Kidney glomerular epithelial cell (primary cell): ENCODE results near the gene AP1B1.
"Not testable (repeated sequence)": the region's sequence is repeated elsewhere in the genome, so short reads cannot be mapped to it uniquely, and the experiment has no call there.

Source experiments
- DNase-seq: peaks from one replicate; lab custom pipeline; 2025; lab: John Stamatoyannopoulos, UW

The AP1B1 gene

GRCh38 chr22:29387921-29388758 is at the start of gene AP1B1:
Gene AP1B1 (minus strand): TSS chr22:29388570. CDS start chr22:29367243, 21,327 bp downstream.
- peak; percentile 67 for DNase-seq

GRCh38 chr22:29435236-29436136 is 47.1 kb upstream of the AP1B1 start:
- DNase-seq = no peak

GRCh38 chr22:29434288-29434687 is 45.9 kb upstream of the AP1B1 start:
- DNase-seq = no peak

- no peak for DNase-seq
Observed at GRCh38 chr22:29433856-29434255, 45.5 kb upstream of the AP1B1 start.

- no peak for DNase-seq
Observed at GRCh38 chr22:29431986-29432385, 43.6 kb upstream of the AP1B1 start.

GRCh38 chr22:29427176-29427760 is 38.9 kb upstream of the AP1B1 start:
- no peak for DNase-seq

- no peak for DNase-seq
Observed at GRCh38 chr22:29426476-29426875, 38.1 kb upstream of the AP1B1 start.

GRCh38 chr22:29418704-29419103 is 30.3 kb upstream of the AP1B1 start:
- not testable (repeated sequence) for DNase-seq

- not testable (repeated sequence) for DNase-seq
Observed at GRCh38 chr22:29414951-29415591, 26.7 kb upstream of the AP1B1 start.

- DNase-seq = not testable (repeated sequence)
Observed at GRCh38 chr22:29412772-29413171, 24.4 kb upstream of the AP1B1 start.

- DNase-seq = not testable (repeated sequence)
Observed at GRCh38 chr22:29411569-29412211, 23.3 kb upstream of the AP1B1 start.

GRCh38 chr22:29408940-29409339 is 20.6 kb upstream of the AP1B1 start:
- DNase-seq = no peak

- DNase-seq = not testable (repeated sequence)
Observed at GRCh38 chr22:29401538-29401937, 13.2 kb upstream of the AP1B1 start.

- DNase-seq = no peak
Observed at GRCh38 chr22:29400576-29400975, 12.2 kb upstream of the AP1B1 start.

- DNase-seq = no peak
Observed at GRCh38 chr22:29397791-29398190, 9.4 kb upstream of the AP1B1 start.

GRCh38 chr22:29396126-29396525 is 7.8 kb upstream of the AP1B1 start:
- DNase-seq = no peak

- DNase-seq = peak; percentile 69
Observed at GRCh38 chr22:29394931-29395581, 6.7 kb upstream of the AP1B1 start.

GRCh38 chr22:29393019-29393608 is 4.7 kb upstream of the AP1B1 start:
- DNase-seq = no peak

GRCh38 chr22:29391546-29391945 is 3.2 kb upstream of the AP1B1 start:
- no peak for DNase-seq

- DNase-seq = no peak
Observed at GRCh38 chr22:29390270-29390669, 1.9 kb upstream of the AP1B1 start.

- DNase-seq = no peak
Observed at GRCh38 chr22:29388759-29389090, 355 bp upstream of the AP1B1 start.
